Ishikawa (cell line): Measurements from ENCODE around the gene DCUN1D1.

ENCODE experiments used
- CEBPB ChIP-seq: IDR thresholded peaks from 2 replicates; pipeline ENCODE4 v1.6.1; 2012
- CREB1 ChIP-seq: IDR thresholded peaks from 2 replicates; pipeline ENCODE4 v1.6.1; 2012; ENCODE audit warnings: low read depth
- EGR1 ChIP-seq: IDR thresholded peaks from 2 replicates; pipeline ENCODE4 v1.6.1; 2012
- EP300 ChIP-seq: IDR thresholded peaks from 2 replicates; pipeline ENCODE4 v1.6.1; 2012; ENCODE audit warnings: borderline replicate concordance
- FOXM1 ChIP-seq: IDR thresholded peaks from 2 replicates; pipeline ENCODE4 v1.6.1; 2012; ENCODE audit warnings: low read depth, borderline replicate concordance
- MAX ChIP-seq: IDR thresholded peaks from 2 replicates; pipeline ENCODE4 v1.6.1; 2012
- NFIC ChIP-seq: IDR thresholded peaks from 2 replicates; pipeline ENCODE4 v1.6.1; 2012
- RAD21 ChIP-seq: IDR thresholded peaks from 2 replicates; pipeline ENCODE4 v1.6.1; 2012; ENCODE audit warnings: low read depth
- REST ChIP-seq: IDR thresholded peaks from 2 replicates; pipeline ENCODE4 v1.6.1; 2012; ENCODE audit warnings: low read depth, mild to moderate bottlenecking
- TAF1 ChIP-seq: IDR thresholded peaks from 2 replicates; pipeline ENCODE4 v1.6.1; 2012; ENCODE audit warnings: low read depth, mild to moderate bottlenecking
- TCF12 ChIP-seq: IDR thresholded peaks from 2 replicates; pipeline ENCODE4 v1.6.1; 2012; ENCODE audit warnings: low read depth
- TEAD4 ChIP-seq: IDR thresholded peaks from 2 replicates; pipeline ENCODE4 v1.6.1; 2012
- YY1 ChIP-seq: IDR thresholded peaks from 2 replicates; pipeline ENCODE4 v1.6.1; 2012; ENCODE audit warnings: low read depth
- ZBTB7A ChIP-seq: IDR thresholded peaks from 2 replicates; pipeline ENCODE4 v1.6.1; 2012; ENCODE audit warnings: low read depth
- TF ChIP-seq, protein P1 (sequence below): IDR thresholded peaks from 2 replicates; pipeline ENCODE4 v1.6.1; 2012

Gene DCUN1D1

GRCh38 chr3:183018421-183019192, 38.3 kb upstream of the DCUN1D1 start:
- TF ChIP-seq RAD21 (no peak), FOXM1 (no peak), CREB1 (no peak), TAF1 (no peak), REST (no peak), TEAD4 (no peak), YY1 (no peak)

- TF ChIP-seq TEAD4 (no peak), MAX (no peak), TAF1 (no peak), NFIC (no peak), RAD21 (no peak), REST (no peak), FOXM1 (no peak), EGR1 (no peak)
- TF ChIP-seq, protein P1, sequence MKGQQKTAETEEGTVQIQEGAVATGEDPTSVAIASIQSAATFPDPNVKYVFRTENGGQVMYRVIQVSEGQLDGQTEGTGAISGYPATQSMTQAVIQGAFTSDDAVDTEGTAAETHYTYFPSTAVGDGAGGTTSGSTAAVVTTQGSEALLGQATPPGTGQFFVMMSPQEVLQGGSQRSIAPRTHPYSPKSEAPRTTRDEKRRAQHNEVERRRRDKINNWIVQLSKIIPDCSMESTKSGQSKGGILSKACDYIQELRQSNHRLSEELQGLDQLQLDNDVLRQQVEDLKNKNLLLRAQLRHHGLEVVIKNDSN: no peak
These were observed 34.8 kb upstream of the DCUN1D1 start for GRCh38 chr3:183015185-183015584.

GRCh38 chr3:183013856-183014255, 33.5 kb upstream of the DCUN1D1 start:
- TF ChIP-seq REST (no peak), RAD21 (no peak), TAF1 (no peak), EGR1 (no peak), MAX (no peak), CREB1 (no peak), YY1 (no peak), EP300 (no peak), TEAD4 (no peak), FOXM1 (no peak), TCF12 (no peak), ZBTB7A (no peak), CEBPB (no peak), NFIC (no peak)
- TF ChIP-seq, protein P1: no peak

- TF ChIP-seq REST: no peak
- TF ChIP-seq TCF12: no peak
These were observed 32.7 kb upstream of the DCUN1D1 start for GRCh38 chr3:183013074-183013473.
